Keratinocyte (primary cell): ENCODE data around the gene GRIP1.

ENCODE experiments used
- EZH2 ChIP-seq: IDR thresholded peaks from one replicate; pipeline ENCODE4 v1.6.1; 2012; ENCODE audit warnings: inconsistent platforms, mild to moderate bottlenecking, low read length, moderate library complexity
- TF ChIP-seq, protein P1 (sequence below), 3 experiments: IDR thresholded peaks in 1 of 3; conservative IDR thresholded peaks in 1 of 3; optimal IDR thresholded peaks in 1 of 3; 2 replicates in 2 of 3; 3 replicates in 1 of 3; pipeline versions ENCODE3 to v1.5.1; 2011; ENCODE audit warnings: low read length in 3 of 3, mild to moderate bottlenecking in 3 of 3, moderate library complexity in 2 of 3, control low read depth in 1 of 3, inconsistent platforms in 1 of 3; ENCODE audit not compliant: insufficient read depth in 2 of 3; ENCODE audit errors: extremely low read depth in 1 of 3

DNA sequence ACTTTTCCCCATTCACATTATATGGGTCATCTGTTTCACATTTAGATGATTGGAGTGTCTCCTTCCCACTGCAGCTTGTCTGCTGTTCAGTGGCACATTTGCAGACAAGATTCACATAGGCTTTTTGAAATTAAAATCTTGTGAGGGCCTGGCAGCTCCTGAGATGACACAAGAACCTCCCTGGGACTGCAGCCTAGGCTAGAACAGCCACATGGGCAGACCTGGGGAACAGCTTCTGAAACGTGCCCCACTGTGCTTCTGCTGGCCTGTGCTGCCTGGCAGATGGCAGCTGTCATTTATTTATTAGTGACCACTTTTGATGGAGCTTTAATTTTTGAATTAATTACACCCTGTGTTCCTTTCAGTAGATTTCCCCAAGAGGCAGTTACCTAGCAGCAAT lies 137.4 kb downstream of the GRIP1 start:
- TF ChIP-seq, protein P1, sequence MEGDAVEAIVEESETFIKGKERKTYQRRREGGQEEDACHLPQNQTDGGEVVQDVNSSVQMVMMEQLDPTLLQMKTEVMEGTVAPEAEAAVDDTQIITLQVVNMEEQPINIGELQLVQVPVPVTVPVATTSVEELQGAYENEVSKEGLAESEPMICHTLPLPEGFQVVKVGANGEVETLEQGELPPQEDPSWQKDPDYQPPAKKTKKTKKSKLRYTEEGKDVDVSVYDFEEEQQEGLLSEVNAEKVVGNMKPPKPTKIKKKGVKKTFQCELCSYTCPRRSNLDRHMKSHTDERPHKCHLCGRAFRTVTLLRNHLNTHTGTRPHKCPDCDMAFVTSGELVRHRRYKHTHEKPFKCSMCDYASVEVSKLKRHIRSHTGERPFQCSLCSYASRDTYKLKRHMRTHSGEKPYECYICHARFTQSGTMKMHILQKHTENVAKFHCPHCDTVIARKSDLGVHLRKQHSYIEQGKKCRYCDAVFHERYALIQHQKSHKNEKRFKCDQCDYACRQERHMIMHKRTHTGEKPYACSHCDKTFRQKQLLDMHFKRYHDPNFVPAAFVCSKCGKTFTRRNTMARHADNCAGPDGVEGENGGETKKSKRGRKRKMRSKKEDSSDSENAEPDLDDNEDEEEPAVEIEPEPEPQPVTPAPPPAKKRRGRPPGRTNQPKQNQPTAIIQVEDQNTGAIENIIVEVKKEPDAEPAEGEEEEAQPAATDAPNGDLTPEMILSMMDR (optimal IDR thresholded peaks at IDR 0.05 in 1 of 3, IDR thresholded peaks at IDR 0.05 in 1 of 3, conservative IDR thresholded peaks at IDR 0.05 in 1 of 3; ENCODE audit: extremely low read depth in 1 of 3, insufficient read depth in 2 of 3, low read length in 3 of 3), result no peak
- no peak for TF ChIP-seq EZH2
